Measurements from ENCODE around the gene PBRM1.
A peak's percentile ranks its signal among the peaks of the same experiment; 100 is the strongest.

The PBRM1 gene

DNA sequence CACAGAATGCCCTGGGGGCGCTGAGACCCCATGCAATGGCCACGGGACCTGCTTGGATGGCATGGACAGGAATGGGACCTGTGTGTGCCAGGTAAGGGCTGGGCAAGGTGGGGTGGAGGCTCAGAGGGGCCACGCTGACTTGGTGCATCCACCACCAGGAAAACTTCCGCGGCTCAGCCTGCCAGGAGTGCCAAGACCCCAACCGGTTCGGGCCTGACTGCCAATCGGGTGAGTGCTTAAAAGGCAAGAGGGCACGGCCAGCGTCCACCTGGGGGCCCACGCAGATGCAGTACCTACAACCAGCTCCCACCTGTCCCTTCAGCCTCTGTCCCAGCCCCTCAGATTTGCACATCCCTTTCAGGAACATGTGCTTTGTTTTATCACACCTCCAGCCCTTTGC, 183.7 kb downstream of the PBRM1 start:
- DNase-seq = no peak

DNA sequence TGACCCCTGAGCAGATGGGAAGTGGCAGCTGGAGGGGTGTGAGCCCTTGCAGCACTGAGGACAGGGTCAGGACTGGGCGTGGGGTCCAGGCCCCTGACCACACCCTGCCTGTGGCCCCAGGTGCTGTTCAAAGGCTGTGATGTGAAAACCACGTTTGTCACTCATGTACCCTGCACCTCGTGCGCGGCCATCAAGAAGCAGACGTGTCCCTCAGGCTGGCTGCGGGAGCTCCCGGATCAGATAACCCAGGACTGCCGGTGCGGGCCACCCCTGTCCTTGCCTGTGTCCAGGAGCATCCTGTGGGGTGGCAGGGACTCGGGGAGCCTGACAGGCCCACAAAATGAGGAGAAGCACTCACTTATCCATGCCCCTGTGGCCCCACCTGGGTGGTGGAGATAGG, 184.7 kb downstream of the PBRM1 start:
- no peak for DNase-seq

DNA sequence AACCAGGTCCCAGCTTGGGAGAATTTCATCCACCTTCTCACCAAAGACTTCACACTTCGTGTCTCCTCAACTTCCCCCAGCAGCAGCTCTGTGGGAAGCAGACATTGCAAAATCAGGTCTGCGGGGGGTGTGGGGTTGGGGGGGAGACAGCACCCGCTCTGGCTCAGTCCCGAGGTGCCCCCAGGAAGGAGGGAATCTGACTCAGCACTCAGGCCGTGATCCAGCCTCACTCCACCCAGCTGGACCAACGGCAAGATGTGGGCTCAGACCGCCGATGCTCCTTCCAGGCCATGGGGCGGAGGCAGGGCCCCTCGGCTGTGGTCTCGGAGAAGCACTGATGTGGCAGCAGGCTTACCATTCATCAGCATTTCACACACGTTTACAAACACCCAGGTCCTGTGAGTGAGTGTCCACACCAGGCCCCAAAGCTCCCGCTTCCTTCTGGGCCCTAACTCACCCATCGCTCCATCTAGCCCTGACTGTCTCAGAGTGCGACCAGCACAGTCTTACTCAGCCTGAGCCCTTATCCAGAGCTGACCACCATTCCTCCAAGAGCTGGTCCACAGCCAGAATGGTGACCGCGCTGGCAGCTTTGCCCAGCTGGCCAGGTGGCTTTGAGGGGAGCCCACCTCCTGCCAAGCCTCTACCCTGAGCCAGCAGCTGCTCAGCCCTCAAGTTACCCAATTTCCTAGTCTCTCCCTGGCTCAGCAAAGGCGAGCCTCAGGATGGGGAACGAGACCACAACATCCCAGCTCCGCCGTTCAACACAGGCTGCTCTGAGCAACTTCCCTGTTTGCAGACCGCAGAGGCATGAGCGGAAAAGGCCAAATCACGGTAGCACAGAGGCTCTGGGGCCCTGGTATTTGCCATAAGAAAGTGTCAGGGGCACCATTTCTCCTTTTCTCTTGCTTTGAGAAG, 187.3 kb downstream of the PBRM1 start:
- peak; percentile 71 for DNase-seq

DNA sequence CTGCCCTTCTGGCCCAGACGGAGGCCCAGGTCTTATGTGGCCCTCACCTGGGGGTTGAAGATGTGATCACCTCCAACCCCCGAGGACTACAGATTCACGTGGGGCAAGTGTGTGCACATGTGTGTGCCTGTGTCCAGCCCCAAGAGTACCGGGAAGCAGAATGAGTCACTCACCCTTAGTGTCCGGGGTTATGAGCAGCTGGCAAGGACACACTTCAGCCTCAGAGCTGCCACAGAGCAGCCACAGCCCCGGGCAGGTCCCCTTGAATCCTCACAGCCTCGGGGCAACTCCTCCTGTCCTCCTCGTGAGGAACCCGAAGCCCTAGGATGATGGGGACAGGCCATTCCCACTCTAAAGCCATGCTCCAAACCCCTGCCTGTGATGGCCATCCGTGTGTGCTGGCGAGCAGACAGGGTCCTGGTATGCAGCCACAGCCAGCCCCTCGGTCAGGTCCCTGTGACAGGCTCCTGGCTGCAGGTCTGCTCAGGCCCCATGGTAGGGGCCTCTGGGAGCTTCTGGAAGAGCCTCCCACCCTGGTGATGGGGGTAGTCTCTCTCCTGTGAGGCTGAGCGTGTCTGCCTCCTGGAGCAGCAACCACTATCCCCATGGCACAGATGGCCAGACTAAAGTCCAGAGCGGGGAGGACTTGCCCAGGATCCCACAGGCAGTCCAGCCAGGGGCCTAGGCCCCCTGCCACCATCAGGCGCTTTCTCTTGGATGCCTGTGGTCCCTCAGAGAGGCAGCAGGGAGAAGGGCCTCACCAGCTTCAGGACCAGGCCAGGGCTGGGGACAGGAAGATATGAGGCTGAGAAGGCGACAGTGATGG, 189.7 kb downstream of the PBRM1 start:
- peak; percentile 65 for DNase-seq

All from HCEC 1CT (cell line).